ENCODE data around the gene ATP5PO.
"Not testable (repeated sequence)": the region's sequence is repeated elsewhere in the genome, so short reads cannot be mapped to it uniquely, and the experiment has no call there.

ATP5PO gene

DNA sequence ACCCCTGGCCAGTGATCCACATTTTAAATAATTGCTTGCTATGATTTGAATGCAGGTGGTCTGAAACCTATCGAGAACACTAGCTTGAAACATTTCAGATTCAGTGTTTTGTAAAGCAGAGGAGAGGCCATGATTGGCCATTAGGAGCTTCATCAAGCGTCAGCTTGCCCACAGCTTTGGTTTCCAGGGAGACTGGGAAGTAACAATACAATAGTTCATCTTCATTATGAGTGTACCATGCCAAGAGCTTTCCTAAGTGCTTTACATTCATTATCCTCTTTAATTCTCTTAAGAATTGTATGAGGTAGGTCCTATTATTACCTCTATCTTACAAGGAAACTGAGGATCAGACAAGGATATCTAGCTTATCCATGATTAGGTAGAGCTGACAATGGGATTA, 27.7 kb upstream of the ATP5PO start:
- no peak for DNase-seq (ENCODE audit: low read depth)

DNA sequence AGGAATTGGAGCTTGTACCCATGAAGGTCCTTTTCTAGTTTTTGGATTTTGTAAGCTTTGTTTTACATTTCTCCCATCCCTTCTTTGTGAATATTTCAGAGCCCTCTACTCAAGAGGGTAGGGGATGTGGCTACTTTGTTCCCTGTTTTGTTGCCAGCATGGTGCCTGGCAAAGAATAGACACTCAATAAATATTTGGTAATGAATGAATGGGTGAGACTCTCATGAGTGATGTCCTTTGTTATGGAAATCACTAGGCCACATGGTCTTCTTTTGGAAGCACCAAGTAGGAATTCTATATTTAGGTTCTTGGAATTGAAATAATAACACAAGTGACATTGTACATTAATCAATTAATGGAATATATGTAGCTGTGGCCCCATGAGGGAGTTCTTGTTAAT, 26.8 kb upstream of the ATP5PO start:
- no peak overlapping the region for H3K4me3 ChIP-seq (ENCODE audit: low read depth, low read length)
- no peak for DNase-seq (ENCODE audit: low read depth)

More for the DNA sequence above, 27.7 kb upstream of the ATP5PO start:
- H3K4me3 ChIP-seq (ENCODE audit: low read depth, low read length): no peak overlapping the region

GRCh38 chr21:33940881-33941245, 25.3 kb upstream of the ATP5PO start:
- no peak for DNase-seq (ENCODE audit: low read depth)
- no peak overlapping the region for H3K4me3 ChIP-seq (ENCODE audit: low read depth, low read length)

GRCh38 chr21:33940164-33940880, 24.7 kb upstream of the ATP5PO start:
- H3K4me3 ChIP-seq (ENCODE audit: low read depth, low read length): no peak overlapping the region
- DNase-seq (ENCODE audit: low read depth): peak; percentile 74

- H3K4me3 ChIP-seq (ENCODE audit: low read depth, low read length): no peak overlapping the region
These were observed 23.6 kb upstream of the ATP5PO start for GRCh38 chr21:33939226-33939625.

DNA sequence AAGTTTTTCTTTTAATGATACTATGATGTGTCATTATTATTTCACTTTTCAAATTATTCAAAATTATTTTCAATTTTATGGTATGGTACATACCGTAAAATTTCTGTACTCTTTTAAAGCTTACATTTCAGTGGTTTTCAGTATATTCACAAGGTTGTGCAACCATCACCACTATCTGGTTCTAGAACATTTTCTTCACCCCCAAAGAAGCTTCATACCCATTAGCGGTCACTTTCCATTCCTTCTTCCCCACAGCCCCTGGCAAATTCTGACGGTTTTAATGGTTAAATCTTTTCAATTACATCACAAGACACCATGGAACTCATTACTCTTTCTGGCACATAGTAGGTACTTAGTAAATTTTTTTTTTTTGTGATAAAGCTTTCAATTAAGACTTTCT, 22.8 kb upstream of the ATP5PO start:
- DNase-seq (ENCODE audit: low read depth): no peak
- H3K4me3 ChIP-seq (ENCODE audit: low read depth, low read length): no peak overlapping the region

More at GRCh38 chr21:33939226-33939625, 23.6 kb upstream of the ATP5PO start:
- DNase-seq (ENCODE audit: low read depth): no peak

DNA sequence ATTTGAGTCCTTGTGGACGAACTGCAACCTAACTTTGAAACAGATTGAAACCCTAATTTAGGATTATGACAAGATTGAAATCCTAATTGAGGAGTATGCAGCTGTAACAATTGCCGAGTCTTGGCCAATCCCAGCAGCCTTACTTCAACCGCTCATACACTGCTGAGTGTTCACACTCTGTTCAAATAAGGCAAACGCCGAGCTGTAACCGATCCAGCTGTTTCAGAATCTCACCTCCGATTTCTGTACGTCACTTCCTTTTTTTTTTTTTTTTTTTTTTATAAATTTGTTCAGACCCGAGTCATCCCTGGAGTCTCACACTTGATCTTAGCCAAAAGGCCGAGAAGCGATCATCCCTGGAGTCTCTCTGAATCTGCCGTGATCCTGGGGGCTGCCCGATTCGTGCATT, 22.3 kb upstream of the ATP5PO start:
- H3K4me3 ChIP-seq (ENCODE audit: low read depth, low read length): no peak overlapping the region
- no peak for DNase-seq (ENCODE audit: low read depth)

DNA sequence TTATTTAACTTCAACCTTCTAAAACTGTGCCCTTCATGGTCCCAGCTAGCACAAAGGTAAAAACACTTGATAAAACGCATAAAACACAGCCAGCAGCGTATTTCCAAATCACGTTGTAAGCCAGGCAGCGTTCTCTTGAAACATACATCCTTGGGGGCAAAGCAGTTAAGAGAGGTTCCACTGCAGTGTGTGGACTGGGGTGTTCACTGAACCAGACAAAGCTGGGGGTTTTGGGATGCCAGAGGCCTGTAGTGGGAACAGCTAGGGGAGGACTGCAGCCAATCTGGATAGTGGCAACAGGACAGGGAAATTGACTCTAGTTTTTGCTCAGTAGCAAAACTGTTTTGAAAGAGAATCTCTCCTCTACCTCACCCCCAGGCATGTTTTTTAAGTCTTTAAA, 21.5 kb upstream of the ATP5PO start:
- DNase-seq (ENCODE audit: low read depth): no peak
- H3K4me3 ChIP-seq (ENCODE audit: low read depth, low read length): no peak overlapping the region

GRCh38 chr21:33936301-33937038, 20.9 kb upstream of the ATP5PO start:
- no peak for DNase-seq (ENCODE audit: low read depth)
- no peak overlapping the region for H3K4me3 ChIP-seq (ENCODE audit: low read depth, low read length)

DNA sequence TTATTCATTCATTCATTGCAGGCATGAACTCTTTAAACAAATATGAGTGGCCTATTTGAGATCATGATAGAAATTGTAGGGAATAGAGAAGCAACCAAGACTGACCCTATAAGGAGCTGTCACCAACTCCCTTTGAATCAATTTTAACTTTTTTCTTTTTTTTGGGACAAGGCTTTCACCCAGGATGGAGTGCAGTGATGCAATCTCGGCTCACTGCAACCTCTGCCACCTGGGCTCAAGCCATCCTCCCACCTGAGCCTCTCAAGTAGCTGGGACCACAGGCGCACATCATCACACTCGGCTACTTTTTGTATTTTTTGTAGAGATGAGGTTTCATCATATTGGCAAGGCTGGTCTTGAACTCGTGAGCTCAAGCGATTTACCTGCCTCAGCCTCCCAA, 17.1 kb upstream of the ATP5PO start:
- no peak overlapping the region for H3K4me3 ChIP-seq (ENCODE audit: low read depth, low read length)
- no peak for DNase-seq (ENCODE audit: low read depth)

DNA sequence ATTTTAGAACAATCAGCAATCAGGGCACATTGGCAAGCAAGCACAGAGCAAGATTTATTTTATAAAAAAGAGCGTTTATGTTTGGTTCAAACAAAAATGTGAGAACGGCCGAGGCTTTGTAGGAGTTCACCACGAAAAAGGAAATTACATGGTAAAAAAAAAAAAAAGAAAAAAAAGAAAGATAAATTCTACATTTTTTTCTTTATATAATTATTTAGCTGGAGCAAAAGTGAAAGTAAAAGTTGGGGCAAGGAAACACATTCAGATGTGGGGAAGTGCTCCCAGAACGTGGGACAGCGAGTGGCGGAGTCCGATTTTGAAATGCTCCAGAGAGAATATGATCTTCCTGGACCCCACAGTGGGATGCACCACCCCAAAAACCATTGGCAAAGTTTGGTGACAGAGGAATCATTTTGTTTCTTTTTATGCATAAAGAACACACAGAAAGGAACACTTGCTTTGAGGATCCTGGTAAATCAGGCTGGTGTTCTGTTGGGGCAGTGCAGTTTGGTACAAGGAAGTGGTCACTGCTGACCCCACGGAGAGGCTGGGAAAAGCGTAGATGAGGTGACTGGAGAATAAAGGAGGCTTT, 16.3 kb upstream of the ATP5PO start:
- no peak for DNase-seq (ENCODE audit: low read depth)

GRCh38 chr21:33931052-33931798, 15.6 kb upstream of the ATP5PO start:
- peak overlapping the region; percentile 20 for H3K4me3 ChIP-seq (ENCODE audit: low read depth, low read length)
- DNase-seq (ENCODE audit: low read depth): not testable (repeated sequence)

More for the DNA sequence above, 16.3 kb upstream of the ATP5PO start:
- peak overlapping the region; percentile 20 for H3K4me3 ChIP-seq (ENCODE audit: low read depth, low read length)

- DNase-seq (ENCODE audit: low read depth); H3K4me3 ChIP-seq (ENCODE audit: low read depth, low read length): not testable (repeated sequence)
These were observed 10.6 kb upstream of the ATP5PO start for GRCh38 chr21:33926248-33926647.

GRCh38 chr21:33924766-33925100, 9.1 kb upstream of the ATP5PO start:
- H3K4me3 ChIP-seq (ENCODE audit: low read depth, low read length): no peak overlapping the region
- no peak for DNase-seq (ENCODE audit: low read depth)

GRCh38 chr21:33924079-33924765, 8.6 kb upstream of the ATP5PO start:
- no peak overlapping the region for H3K4me3 ChIP-seq (ENCODE audit: low read depth, low read length)
- DNase-seq (ENCODE audit: low read depth): no peak

- H3K4me3 ChIP-seq (ENCODE audit: low read depth, low read length): no peak overlapping the region
- DNase-seq (ENCODE audit: low read depth): no peak
These were observed 1.8 kb upstream of the ATP5PO start for GRCh38 chr21:33917421-33917820.

DNA sequence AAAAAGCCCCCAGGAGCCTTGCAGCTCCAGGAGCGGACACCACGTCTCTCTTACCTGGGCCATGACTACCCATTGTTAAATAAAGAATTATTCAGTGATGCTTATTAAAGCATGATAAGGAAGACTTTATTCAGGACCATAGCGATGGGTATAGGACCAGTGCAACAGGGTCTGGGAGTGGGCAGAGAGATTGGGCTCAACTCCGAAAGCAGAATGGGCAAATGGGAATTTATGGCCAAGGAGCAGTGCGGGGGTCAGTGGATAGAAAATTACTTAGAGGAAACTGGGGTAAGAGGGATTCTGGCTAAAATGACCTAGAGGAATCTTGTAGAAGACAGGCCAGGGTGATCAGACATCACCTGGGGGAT, 580 bp upstream of the ATP5PO start:
- no peak for DNase-seq (ENCODE audit: low read depth)
- peak overlapping the region; percentile 88 for H3K4me3 ChIP-seq (ENCODE audit: low read depth, low read length)

GRCh38 chr21:33914188-33914587, 1.4 kb downstream of the ATP5PO start:
- H3K4me3 ChIP-seq (ENCODE audit: low read depth, low read length): no peak overlapping the region
- no peak for DNase-seq (ENCODE audit: low read depth)

DNA sequence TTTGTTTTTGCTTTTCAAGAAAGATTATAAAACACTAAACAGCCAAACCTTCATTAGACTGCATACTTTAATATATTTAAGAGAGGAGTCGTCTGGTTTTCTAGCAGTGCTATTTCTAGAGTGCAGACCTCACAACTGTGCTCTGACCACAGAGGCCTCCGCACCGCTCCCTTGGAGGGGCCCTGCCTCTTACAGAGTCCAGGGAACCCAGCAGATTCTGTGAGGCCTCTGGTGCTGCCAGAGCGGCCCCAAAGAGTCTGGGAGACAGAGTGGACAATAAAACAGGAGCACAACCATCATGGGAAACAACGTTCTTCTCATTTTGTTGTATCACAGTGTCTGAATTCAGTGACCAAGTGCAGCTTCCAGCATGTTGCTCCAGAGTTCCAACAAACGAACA, 5.8 kb downstream of the ATP5PO start:
- DNase-seq (ENCODE audit: low read depth): no peak

DNA sequence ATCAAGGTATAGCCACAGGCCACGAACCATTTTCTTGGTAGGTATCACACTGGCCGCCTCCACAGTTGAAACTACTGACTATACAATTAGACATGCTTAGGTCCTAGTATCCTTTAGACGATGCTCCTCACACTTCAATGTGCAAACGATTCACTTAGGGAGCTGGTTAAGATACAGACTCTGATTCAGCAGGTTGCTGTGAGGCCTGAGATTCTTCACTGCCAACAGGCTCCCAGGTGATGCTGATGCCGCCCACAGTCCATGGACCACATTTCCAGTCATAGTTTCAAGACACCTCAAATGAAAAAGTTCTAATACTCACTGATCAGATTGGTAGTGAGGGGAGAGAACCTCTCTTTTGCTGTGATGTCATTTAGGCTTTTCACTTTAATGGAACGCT, 6.8 kb downstream of the ATP5PO start:
- H3K4me3 ChIP-seq (ENCODE audit: low read depth, low read length): no peak overlapping the region
- DNase-seq (ENCODE audit: low read depth): no peak

More for the DNA sequence above, 5.8 kb downstream of the ATP5PO start:
- H3K4me3 ChIP-seq (ENCODE audit: low read depth, low read length): no peak overlapping the region
